Immature natural killer cell (primary cell): ENCODE data around the gene CHURC1. TPM values are rescaled to one million over a fixed set of nuclear protein-coding genes. Genes with fewer than 3 reads are reported as not detected.
A peak's percentile ranks its signal among the peaks of the same experiment; 100 is the strongest.

ENCODE experiments used
- DNase-seq, 3 donors: peaks; one replicate each; pipeline ENCODE4 v3.0.0; 2022; ENCODE audit warnings: mixed read lengths in 1 of 3
- H3K27ac Mint-ChIP-seq, 6 donors: one replicate each; pipeline ENCODE4 v1.8.0; 2020; ENCODE audit warnings: mixed read lengths in 6 of 6, mild to moderate bottlenecking in 5 of 6, inconsistent platforms in 4 of 6, moderate library complexity in 3 of 6
- H3K27me3 Mint-ChIP-seq, 3 donors: one replicate each; pipeline ENCODE4 v1.8.0; 2020 to 2021; ENCODE audit warnings: low read depth in 3 of 3, mild to moderate bottlenecking in 3 of 3, mixed read lengths in 3 of 3, moderate library complexity in 3 of 3, inconsistent platforms in 1 of 3
- H3K36me3 Mint-ChIP-seq, 3 donors: one replicate each; pipeline ENCODE4 v1.8.0; 2020; ENCODE audit warnings: mixed read lengths in 3 of 3, inconsistent platforms in 2 of 3, mild to moderate bottlenecking in 2 of 3
- H3K4me1 Mint-ChIP-seq, 2 donors: one replicate each; pipeline ENCODE4 v1.8.0; 2020; ENCODE audit warnings: inconsistent platforms in 2 of 2, mild to moderate bottlenecking in 2 of 2, mixed read lengths in 2 of 2, moderate library complexity in 1 of 2
- H3K4me3 Mint-ChIP-seq, 5 donors: one replicate each; pipeline ENCODE4 v1.8.0; 2020; ENCODE audit warnings: mild to moderate bottlenecking in 5 of 5, mixed read lengths in 5 of 5, inconsistent platforms in 3 of 5, moderate library complexity in 3 of 5
- H3K9me3 Mint-ChIP-seq, 6 donors: one replicate each; pipeline ENCODE4 v1.8.0; 2020; ENCODE audit warnings: mild to moderate bottlenecking in 6 of 6, mixed read lengths in 6 of 6, inconsistent platforms in 4 of 6, moderate library complexity in 3 of 6
- polyA plus RNA-seq, 3 donors: library from polyadenylated mRNA; unstranded; fragments of 300-500 nt; fragmentation: Illumina TruSeq; gene quantifications; one replicate each; pipeline ENCODE4 v1.2.3, GENCODE V29; 2021

The CHURC1 gene
- polyA plus RNA-seq, 3 donors from 2014 or later, result 87.8 to 140 (median 124) TPM

- no peak for DNase-seq
- Mint-ChIP-seq H3K4me3 (no peak overlapping the region), H3K27ac (no peak overlapping the region), H3K4me1 (peaks cover 4 to 6% of the 10 kb centered on the region in 2 donors), H3K36me3 (peaks cover 0 to under 1% (median under 1%) of the 10 kb centered on the region in 3 donors), H3K9me3 (no peaks in the 10 kb centered on the region), H3K27me3 (no peaks in the 10 kb centered on the region)
Observed at GRCh38 chr14:64960762-64961276, 46.6 kb downstream of the CHURC1 start.

DNA sequence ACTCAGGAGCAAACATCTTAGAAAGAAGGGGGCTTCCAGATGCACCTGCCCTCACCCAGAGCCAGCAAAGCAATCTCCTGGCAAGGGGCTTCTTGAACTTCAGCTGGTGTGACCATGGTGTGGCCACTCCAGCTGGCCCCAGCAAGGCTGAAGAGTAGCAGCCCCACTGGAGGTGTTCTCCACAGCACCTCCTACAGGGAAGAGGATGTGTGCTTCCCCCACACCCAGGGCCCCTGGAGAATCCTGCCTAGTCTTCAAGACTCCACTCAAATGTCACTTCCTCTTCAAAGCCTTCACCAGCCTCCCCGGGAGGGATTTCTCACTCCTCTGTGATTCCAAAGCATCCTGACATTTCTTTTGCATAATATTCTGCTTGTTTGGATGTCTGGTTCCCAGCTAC lies 49.4 kb downstream of the CHURC1 start:
- H3K4me1 Mint-ChIP-seq, result peaks cover 4 to 6% of the 10 kb centered on the region in 2 donors
- H3K27me3 Mint-ChIP-seq, result peaks cover 0 to 2% (median 0%) of the 10 kb centered on the region in 3 donors
- peak overlapping the region in 1 of 6 donors; percentile 74 for H3K27ac Mint-ChIP-seq

GRCh38 chr14:64965356-64966000 lies 51.2 kb downstream of the CHURC1 start:
- H3K4me3 Mint-ChIP-seq, result no peak overlapping the region
- H3K4me1 Mint-ChIP-seq, result peaks cover 3 to 7% of the 10 kb centered on the region in 2 donors
- no peak overlapping the region for H3K27ac Mint-ChIP-seq
- no peak for DNase-seq
- peaks cover 0 to 2% (median 0%) of the 10 kb centered on the region in 3 donors for H3K27me3 Mint-ChIP-seq
- H3K36me3 Mint-ChIP-seq, result no peaks in the 10 kb centered on the region
- no peaks in the 10 kb centered on the region for H3K9me3 Mint-ChIP-seq

More for the DNA sequence above, 49.4 kb downstream of the CHURC1 start:
- Mint-ChIP-seq H3K4me3 (no peak overlapping the region), H3K36me3 (no peaks in the 10 kb centered on the region), H3K9me3 (no peaks in the 10 kb centered on the region)
- no peak for DNase-seq

DNA sequence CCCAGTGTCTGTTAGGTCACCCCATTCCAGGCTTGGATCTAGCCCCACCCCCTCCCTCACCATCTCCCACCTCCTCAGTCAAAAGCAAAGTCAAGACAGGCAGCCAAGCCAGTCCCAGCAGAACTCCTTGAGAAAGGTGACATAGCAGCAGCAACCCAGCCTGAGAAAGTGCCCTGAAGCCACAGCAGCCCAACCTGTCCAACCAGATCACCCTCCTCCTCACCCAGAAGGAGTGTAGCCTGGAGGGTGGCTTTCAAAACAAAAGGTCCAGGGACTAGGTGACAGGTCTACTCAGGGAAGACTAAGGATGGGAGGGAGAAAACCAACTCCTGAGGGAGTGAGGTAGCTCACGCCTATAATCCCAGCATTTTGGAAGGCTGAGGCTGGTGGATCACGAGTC lies 52.7 kb downstream of the CHURC1 start:
- H3K36me3 Mint-ChIP-seq, result no peaks in the 10 kb centered on the region
- no peak overlapping the region for H3K4me3 Mint-ChIP-seq
- no peak for DNase-seq
- peak overlapping the region in 1 of 6 donors; percentile 41 for H3K27ac Mint-ChIP-seq
- H3K4me1 Mint-ChIP-seq, result peaks cover 8 to 12% of the 10 kb centered on the region in 2 donors
- H3K9me3 Mint-ChIP-seq, result no peaks in the 10 kb centered on the region
- peaks cover 0 to 2% (median 0%) of the 10 kb centered on the region in 3 donors for H3K27me3 Mint-ChIP-seq

GRCh38 chr14:64968167-64968566 lies 53.9 kb downstream of the CHURC1 start:
- H3K36me3 Mint-ChIP-seq, result no peaks in the 10 kb centered on the region
- peak overlapping the region in 1 of 6 donors; percentile 21 for H3K27ac Mint-ChIP-seq
- no peak for DNase-seq
- H3K4me3 Mint-ChIP-seq, result no peak overlapping the region
- H3K27me3 Mint-ChIP-seq, result peaks cover 2 to 8% (median 4%) of the 10 kb centered on the region in 3 donors
- no peaks in the 10 kb centered on the region for H3K9me3 Mint-ChIP-seq
- H3K4me1 Mint-ChIP-seq, result peaks cover 9 to 12% of the 10 kb centered on the region in 2 donors

DNA sequence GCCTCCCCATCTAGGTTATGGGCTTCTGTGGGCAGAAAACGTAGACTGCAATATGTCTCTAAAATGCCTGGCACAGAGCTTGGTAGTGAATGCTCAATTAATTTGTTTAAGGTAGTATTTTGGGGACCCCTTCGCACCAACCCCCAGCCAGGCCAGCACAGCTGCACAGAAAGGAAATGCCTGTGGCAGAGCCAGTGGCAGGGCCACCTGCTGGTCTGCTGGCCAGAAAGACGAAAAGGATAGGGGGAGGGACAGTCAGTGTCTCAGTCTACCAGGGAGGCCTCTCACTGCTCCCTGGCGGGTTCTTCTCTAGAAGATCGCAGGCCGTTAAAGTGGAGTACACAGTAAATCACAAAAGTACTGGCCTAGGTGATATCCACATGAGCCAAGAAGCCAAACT lies 54.4 kb downstream of the CHURC1 start:
- H3K9me3 Mint-ChIP-seq, result no peaks in the 10 kb centered on the region
- H3K27me3 Mint-ChIP-seq, result peaks cover 2 to 11% (median 4%) of the 10 kb centered on the region in 3 donors
- no peaks in the 10 kb centered on the region for H3K36me3 Mint-ChIP-seq
- H3K27ac Mint-ChIP-seq, result peak overlapping the region in 1 of 6 donors; percentile 21
- no peak for DNase-seq
- peaks cover 9 to 12% of the 10 kb centered on the region in 2 donors for H3K4me1 Mint-ChIP-seq
- H3K4me3 Mint-ChIP-seq, result no peak overlapping the region

DNA sequence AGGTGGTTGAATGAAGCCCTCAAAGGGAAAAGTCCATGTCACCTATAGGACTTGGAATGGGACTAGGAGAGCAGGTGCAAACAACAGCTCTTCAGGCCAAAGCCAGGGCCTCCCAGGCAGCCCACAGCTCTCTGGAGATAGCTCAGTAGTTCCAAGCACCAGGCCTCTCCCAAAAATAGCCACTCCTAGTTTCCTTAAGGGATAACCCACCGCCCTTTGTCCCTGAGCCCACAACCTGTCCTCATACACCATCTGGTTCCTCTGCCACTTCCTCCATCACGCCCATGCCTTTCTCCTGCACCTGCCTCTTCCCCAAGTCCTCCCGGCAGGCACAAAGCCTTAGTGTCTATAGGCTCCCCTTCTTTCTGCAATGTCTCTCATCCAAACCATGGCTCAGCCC lies 55.8 kb downstream of the CHURC1 start:
- no peaks in the 10 kb centered on the region for H3K9me3 Mint-ChIP-seq
- H3K27me3 Mint-ChIP-seq, result peaks cover 2 to 13% (median 4%) of the 10 kb centered on the region in 3 donors

GRCh38 chr14:64970776-64971477 lies 56.7 kb downstream of the CHURC1 start:
- Mint-ChIP-seq H3K4me1 (peaks cover 9 to 12% of the 10 kb centered on the region in 2 donors), H3K27ac (peak overlapping the region in 1 of 6 donors; percentile 83), H3K9me3 (no peaks in the 10 kb centered on the region), H3K4me3 (peak overlapping the region; percentile 60 to 83 (median 78)), H3K27me3 (peaks cover 2 to 13% (median 4%) of the 10 kb centered on the region in 3 donors), H3K36me3 (no peaks in the 10 kb centered on the region)
- DNase-seq, result no peak

More for the DNA sequence above, 55.8 kb downstream of the CHURC1 start:
- DNase-seq, result no peak
- Mint-ChIP-seq H3K36me3 (no peaks in the 10 kb centered on the region), H3K27ac (no peak overlapping the region), H3K4me3 (peak overlapping the region in 1 of 5 donors; percentile 63), H3K4me1 (peaks cover 9 to 12% of the 10 kb centered on the region in 2 donors)

DNA sequence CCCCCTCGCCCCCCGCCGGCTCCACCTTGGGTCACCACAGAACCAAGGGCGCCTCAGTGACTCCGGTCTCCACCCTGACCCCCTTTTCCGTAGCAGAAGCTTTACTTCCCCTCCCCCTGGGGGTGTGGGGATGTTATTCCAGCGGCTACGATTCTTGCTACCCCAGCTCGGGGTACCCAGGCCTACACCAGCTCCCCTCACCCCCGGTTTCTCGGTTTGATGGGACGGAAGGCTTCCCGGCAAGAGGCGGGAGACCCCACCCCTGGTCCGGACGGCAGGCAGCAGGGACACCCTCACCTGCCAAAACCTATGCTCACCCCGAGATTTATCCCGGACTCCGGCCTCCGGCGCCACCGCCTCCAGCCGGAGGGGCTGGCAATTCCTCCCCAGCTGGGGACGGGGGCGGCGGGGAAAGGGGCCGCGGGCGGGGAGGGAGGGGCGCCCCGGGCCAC lies 57.3 kb downstream of the CHURC1 start:
- Mint-ChIP-seq H3K36me3 (no peaks in the 10 kb centered on the region), H3K9me3 (no peaks in the 10 kb centered on the region), H3K4me3 (peak overlapping the region; percentile 60 to 83 (median 78))

DNA sequence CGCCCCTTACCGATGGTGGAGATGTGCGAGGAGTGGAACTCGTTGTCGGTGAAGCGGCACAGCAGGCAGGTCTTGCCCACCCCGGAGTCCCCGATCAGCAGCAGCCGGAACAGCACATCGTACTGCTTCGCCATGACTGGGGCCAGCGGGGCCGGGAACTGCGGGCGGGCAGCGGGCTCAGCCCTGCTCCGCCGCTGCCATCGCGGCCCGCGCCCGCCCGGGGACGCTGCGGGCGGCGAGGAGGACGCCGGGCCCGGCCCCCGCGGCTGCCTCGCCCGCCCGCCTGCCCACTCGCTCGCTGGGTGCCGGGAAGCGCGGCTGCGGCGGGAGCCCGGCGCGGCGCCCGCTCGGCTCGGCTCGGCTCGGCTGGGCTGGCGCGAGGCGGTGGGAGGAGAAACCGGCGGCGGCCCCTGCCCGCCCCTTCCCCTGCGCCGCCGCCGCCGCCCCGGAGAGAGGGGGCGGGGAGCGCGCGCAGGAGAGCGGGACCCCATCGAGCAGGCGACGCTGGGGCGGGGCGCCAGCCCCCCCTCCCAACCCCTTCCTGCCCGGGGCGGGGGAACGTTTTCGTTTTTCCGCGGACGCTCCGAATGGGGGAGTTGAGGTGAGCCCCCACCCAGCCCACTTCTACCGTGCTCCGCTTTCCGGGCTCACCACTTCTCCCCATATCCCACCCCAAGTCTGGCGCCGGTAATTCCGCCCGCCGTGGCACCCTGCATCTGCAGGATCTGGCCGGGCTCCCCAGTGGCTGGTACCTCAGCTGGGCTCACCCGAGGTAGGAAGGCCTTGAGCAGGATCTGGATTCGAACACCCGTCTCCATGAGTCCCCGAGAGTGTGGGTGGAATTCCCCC lies 57.9 kb downstream of the CHURC1 start, which contains the start of gene RAB15:
TSS of gene RAB15 (minus strand) at position 394 of the 849 bp plus-strand sequence. CDS start at position 134, 260 bp downstream.
- peak; percentile 44 to 48 (median 48) for DNase-seq
- Mint-ChIP-seq H3K9me3 (no peaks in the 10 kb centered on the region), H3K27ac (peak within 1 kb of the TSS in 2 of 6 donors; percentile 45 to 83), H3K4me3 (peak within 1 kb of the TSS; percentile 79 to 86 (median 83)), H3K27me3 (peaks cover 2 to 14% (median 4%) of the 10 kb centered on the region in 3 donors), H3K4me1 (peaks cover 9 to 12% of the 10 kb centered on the region in 2 donors), H3K36me3 (no peaks in the 10 kb centered on the region)

More for the DNA sequence above, 57.3 kb downstream of the CHURC1 start:
- DNase-seq, result no peak
- H3K27ac Mint-ChIP-seq, result peak overlapping the region in 1 of 6 donors; percentile 83
- peaks cover 9 to 12% of the 10 kb centered on the region in 2 donors for H3K4me1 Mint-ChIP-seq
- H3K27me3 Mint-ChIP-seq, result peaks cover 2 to 12% (median 4%) of the 10 kb centered on the region in 3 donors

DNA sequence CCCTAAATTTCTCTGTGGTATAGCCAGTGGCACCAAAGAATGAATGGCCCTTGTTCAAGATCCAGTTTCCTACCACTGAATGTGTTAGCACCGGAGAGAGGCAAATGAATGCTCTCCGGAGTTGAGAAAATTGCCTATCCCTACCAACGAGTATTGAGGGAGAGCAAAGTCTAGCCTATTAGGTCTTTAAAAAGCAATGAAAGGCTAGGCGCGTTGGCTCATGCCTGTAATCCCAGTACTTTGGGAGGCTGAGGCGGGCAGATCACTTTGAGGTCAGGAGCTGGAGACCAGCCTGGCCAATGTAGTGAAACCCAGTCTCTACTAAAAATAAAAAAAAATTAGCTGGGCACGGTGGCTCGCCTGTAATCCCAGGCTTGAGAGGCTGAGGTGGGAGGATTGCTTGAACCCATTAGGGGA lies 58.8 kb downstream of the CHURC1 start:
- no peaks in the 10 kb centered on the region for H3K9me3 Mint-ChIP-seq
- H3K36me3 Mint-ChIP-seq, result no peaks in the 10 kb centered on the region
- peak overlapping the region; percentile 79 to 86 (median 83) for H3K4me3 Mint-ChIP-seq
- H3K4me1 Mint-ChIP-seq, result peaks cover 9 to 12% of the 10 kb centered on the region in 2 donors
- H3K27me3 Mint-ChIP-seq, result peaks cover 2 to 14% (median 4%) of the 10 kb centered on the region in 3 donors
- no peak for DNase-seq
- H3K27ac Mint-ChIP-seq, result peak overlapping the region in 1 of 6 donors; percentile 45

DNA sequence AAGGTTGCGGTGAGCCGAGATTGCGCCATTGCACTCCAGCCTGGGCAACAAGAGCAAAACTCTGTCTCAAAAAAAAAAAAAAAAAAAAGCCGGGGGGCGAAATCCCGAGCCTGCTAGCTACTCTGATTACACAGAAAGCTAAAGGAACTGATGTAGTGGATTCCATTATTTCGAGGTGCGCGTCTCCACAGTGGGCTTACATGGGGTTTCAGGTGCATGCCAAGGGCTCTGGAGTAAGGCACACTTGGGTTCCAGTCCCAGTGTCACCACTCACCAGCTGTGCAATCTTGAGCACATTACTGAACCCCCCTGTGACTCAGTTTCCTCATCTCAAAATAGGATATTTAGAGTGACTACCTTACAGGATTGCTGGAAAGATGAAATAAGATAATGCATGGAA lies 59.6 kb downstream of the CHURC1 start:
- peaks cover 4 to 14% (median 4%) of the 10 kb centered on the region in 3 donors for H3K27me3 Mint-ChIP-seq
- no peak overlapping the region for H3K4me3 Mint-ChIP-seq
- no peak for DNase-seq
- H3K27ac Mint-ChIP-seq, result no peak overlapping the region
- H3K36me3 Mint-ChIP-seq, result no peaks in the 10 kb centered on the region
- no peaks in the 10 kb centered on the region for H3K9me3 Mint-ChIP-seq
- peaks cover 9 to 12% of the 10 kb centered on the region in 2 donors for H3K4me1 Mint-ChIP-seq

- peaks cover 9 to 12% of the 10 kb centered on the region in 2 donors for H3K4me1 Mint-ChIP-seq
- H3K27ac Mint-ChIP-seq, result no peak overlapping the region
- DNase-seq, result no peak
- peaks cover 4 to 17% (median 4%) of the 10 kb centered on the region in 3 donors for H3K27me3 Mint-ChIP-seq
- no peaks in the 10 kb centered on the region for H3K36me3 Mint-ChIP-seq
- no peaks in the 10 kb centered on the region for H3K9me3 Mint-ChIP-seq
- H3K4me3 Mint-ChIP-seq, result peak overlapping the region in 1 of 5 donors; percentile 45
Observed at GRCh38 chr14:64974563-64974962, 60.3 kb downstream of the CHURC1 start.
